OCI-LY7 (cell line): Measurements from ENCODE around the gene NES. TPM values are rescaled to one million over a fixed set of nuclear protein-coding genes. Genes with fewer than 3 reads are reported as not detected.

Source experiments
- BruUV-seq: library from RNA; stranded (reverse); fragments of 400-500 nt; replicated peaks from 2 replicates; lab custom pipeline; 2021; lab: Mats Ljungman, UMichigan
- CTCF ChIA-PET: fragments of 300-600 bp; sonication (Branson Sonifier 250); formaldehyde crosslinking; loops from one replicate; lab custom pipeline; 2022; ENCODE audit warnings: antibody characterized with exemption; ENCODE audit not compliant: unreplicated experiment; lab: Charles Lee
- POLR2A ChIA-PET: fragments of 300-600 bp; sonication (Branson Sonifier 250); formaldehyde crosslinking; loops from one replicate; lab custom pipeline; 2022; ENCODE audit warnings: antibody characterized with exemption; lab: Charles Lee
- DNase-seq: peaks from one replicate; pipeline ENCODE4 v3.0.0-alpha.2; 2015; ENCODE audit warnings: low spot score
- H2AFZ ChIP-seq: fragments of 200-600 bp; sonication (generic), shearing (Covaris generic); 2 replicates; pipeline ENCODE4 v1.6.1; 2014; ENCODE audit warnings: mild to moderate bottlenecking, antibody characterized with exemption, low read length, moderate library complexity
- H3K27ac ChIP-seq: fragments of 200-600 bp; sonication (generic); 2 replicates; pipeline ENCODE4 v1.5.1; 2014; ENCODE audit warnings: mixed run types, low read depth, mild to moderate bottlenecking, moderate library complexity, low read length, inconsistent platforms; ENCODE audit not compliant: poor library complexity, severe bottlenecking
- H3K36me3 ChIP-seq: fragments of 200-600 bp; sonication (generic); 2 replicates; pipeline ENCODE4 v1.6.1; 2014; ENCODE audit warnings: mild to moderate bottlenecking, antibody characterized with exemption, low read length, moderate library complexity, mixed read lengths; ENCODE audit not compliant: insufficient read depth
- H3K4me1 ChIP-seq: fragments of 200-600 bp; sonication (generic); 2 replicates; pipeline ENCODE4 v1.5.1; 2014; ENCODE audit warnings: mild to moderate bottlenecking, low read length; ENCODE audit not compliant: insufficient read depth, poor library complexity, severe bottlenecking
- H3K4me2 ChIP-seq: fragments of 200-600 bp; sonication (generic); 2 replicates; pipeline ENCODE4 v1.6.1; 2014; ENCODE audit warnings: mild to moderate bottlenecking, low read length
- H3K4me3 ChIP-seq: fragments of 200-600 bp; sonication (generic); 2 replicates; pipeline ENCODE4 v1.5.1; 2014; ENCODE audit warnings: mild to moderate bottlenecking, low read depth, low read length; ENCODE audit not compliant: poor library complexity, severe bottlenecking
- H3K79me2 ChIP-seq: fragments of 200-600 bp; sonication (generic); 2 replicates; pipeline ENCODE4 v1.6.1; 2016; ENCODE audit warnings: low read depth, mild to moderate bottlenecking, low read length, moderate library complexity, mixed read lengths; ENCODE audit not compliant: insufficient read depth
- H3K9me2 ChIP-seq: fragments of 200-600 bp; sonication (generic); 2 replicates; pipeline ENCODE4 v1.6.1; 2016; ENCODE audit warnings: mild to moderate bottlenecking, low read length, mixed read lengths; ENCODE audit not compliant: insufficient read depth
- H3K9me3 ChIP-seq: fragments of 200-600 bp; sonication (generic); 2 replicates; pipeline ENCODE4 v1.6.1; 2014; ENCODE audit warnings: mild to moderate bottlenecking, mixed run types, low read length, mixed read lengths
- H4K20me1 ChIP-seq: fragments of 200-600 bp; sonication (generic); 2 replicates; pipeline ENCODE4 v1.6.1; 2014; ENCODE audit warnings: mild to moderate bottlenecking, antibody characterized with exemption, low read length, moderate library complexity, mixed read lengths; ENCODE audit not compliant: insufficient read depth
- CTCF ChIP-seq: fragments of 200-600 bp; sonication (generic); conservative IDR thresholded peaks from 2 replicates; pipeline ENCODE4 v1.5.1; 2014; ENCODE audit warnings: mild to moderate bottlenecking, antibody characterized with exemption, low read length, moderate library complexity, mixed read lengths
- EZH2phosphoT487 ChIP-seq: fragments of 200-600 bp; sonication (generic); IDR thresholded peaks from 2 replicates; pipeline ENCODE4 v1.6.1; 2018; ENCODE audit warnings: low read depth, borderline replicate concordance, mild to moderate bottlenecking, mixed run types, antibody characterized with exemption, low read length, moderate library complexity, mixed read lengths
- intact Hi-C: fragments of 100-400 bp; cut with micrococcal nuclease; formaldehyde crosslinking; loops from one replicate; pipeline ENCODE4 v1.10.0; 2022; ENCODE audit not compliant: unreplicated experiment
- total RNA-seq, 2 experiments: library from RNA; depleted of rRNA in 1 of 2; stranded (reverse); fragments of >200 nt in 1 of 2; shearing (Covaris generic) in 1 of 2; gene quantifications; 2 replicates each; pipeline ENCODE4 v1.2.3, GENCODE V29; 2014 to 2022

The NES gene
- total RNA-seq, 2 experiments from 2014 or later, result not detected

- peak overlapping the region; percentile 52 for H3K4me2 ChIP-seq
- ChIA-PET CTCF (no interaction called here), POLR2A (no interaction called here)
- H3K9me3 ChIP-seq, result no peaks in the 10 kb centered on the region
- H4K20me1 ChIP-seq, result peaks cover 4% of the 10 kb centered on the region; the same call in 1 of the 2 replicates
- H3K9me2 ChIP-seq, result no peaks in the 10 kb centered on the region
- no peak for TF ChIP-seq CTCF
- no peak for TF ChIP-seq EZH2phosphoT487
- H3K79me2 ChIP-seq, result no peaks in the 10 kb centered on the region
- H2AFZ ChIP-seq, result no peak overlapping the region
- H3K27ac ChIP-seq, result no peak overlapping the region
- no TSS peak for BruUV-seq
- H3K4me3 ChIP-seq, result no peak overlapping the region
- DNase-seq, result no peak
- H3K36me3 ChIP-seq, result no peaks in the 10 kb centered on the region
- intact Hi-C loops, result no loop called here
- peaks cover 60% of the 10 kb centered on the region for H3K4me1 ChIP-seq
These were observed 13.0 kb downstream of the NES start for GRCh38 chr1:156664046-156664766.

GRCh38 chr1:156663178-156663577, 14.0 kb downstream of the NES start:
- peaks cover 60% of the 10 kb centered on the region for H3K4me1 ChIP-seq
- H3K4me2 ChIP-seq, result peak overlapping the region; percentile 52
- intact Hi-C loops, result no loop called here
- H3K27ac ChIP-seq, result no peak overlapping the region
- H3K79me2 ChIP-seq, result no peaks in the 10 kb centered on the region
- peak; percentile 80 for DNase-seq
- POLR2A ChIA-PET, result interaction anchor here (0.5 kb wide), 1 partner anchor 36 kb away, joined by 6 read pairs; no protein-coding TSS in a partner anchor
- H2AFZ ChIP-seq, result no peak overlapping the region
- H3K9me2 ChIP-seq, result no peaks in the 10 kb centered on the region
- BruUV-seq, result no TSS peak
- no peaks in the 10 kb centered on the region for H3K9me3 ChIP-seq
- TF ChIP-seq CTCF, result no peak
- TF ChIP-seq EZH2phosphoT487, result no peak
- 0 out of 2 replicates have a peak, but pooled peaks cover 4% of the 10 kb centered on the region for H4K20me1 ChIP-seq
- no peaks in the 10 kb centered on the region for H3K36me3 ChIP-seq
- H3K4me3 ChIP-seq, result peak overlapping the region; percentile 13
- CTCF ChIA-PET, result interaction anchor here (0.6 kb wide), 2 partner anchors 65 to 386 kb away, joined by 5 to 6 read pairs; no protein-coding TSS in a partner anchor

GRCh38 chr1:156662800-156663055, 14.5 kb downstream of the NES start:
- Histone ChIP-seq H3K27ac (no peak overlapping the region), H3K4me3 (no peak overlapping the region), H3K36me3 (no peaks in the 10 kb centered on the region), H3K4me2 (peak overlapping the region; percentile 52), H3K9me3 (no peaks in the 10 kb centered on the region), H3K9me2 (no peaks in the 10 kb centered on the region), H3K4me1 (peaks cover 64% of the 10 kb centered on the region), H4K20me1 (0 out of 2 replicates have a peak, but pooled peaks cover 4% of the 10 kb centered on the region), H2AFZ (no peak overlapping the region), H3K79me2 (no peaks in the 10 kb centered on the region)
- no peak for DNase-seq
- POLR2A ChIA-PET, result interaction anchor here (0.5 kb wide), 1 partner anchor 36 kb away, joined by 6 read pairs; no protein-coding TSS in a partner anchor
- BruUV-seq, result no TSS peak
- intact Hi-C loops, result no loop called here
- CTCF ChIA-PET, result interaction anchor here (0.6 kb wide), 2 partner anchors 65 to 386 kb away, joined by 5 to 6 read pairs; no protein-coding TSS in a partner anchor
- TF ChIP-seq EZH2phosphoT487 (no peak), CTCF (no peak)
